Activated naive CD4-positive, alpha-beta T cell treated with anti-CD3 and anti-CD28 coated beads, Interleukin-2, amount 50 U/mL, for 72 hours (primary cell): ENCODE measurements around the gene BRPF1. TPM values are rescaled to one million over a fixed set of nuclear protein-coding genes. Genes with fewer than 3 reads are reported as not detected.
"Not testable (repeated sequence)": the region's sequence is repeated elsewhere in the genome, so short reads cannot be mapped to it uniquely, and the experiment has no call there.

Source experiments
- ATAC-seq, 2 donors: fragments of 150-1000 bp; cut with Tn5 transposase; 2 replicates each; pipeline ENCODE4 v1.10.0; 2021; ENCODE audit warnings: mild to moderate bottlenecking in 2 of 2, moderate library complexity in 2 of 2
- DNase-seq, 2 donors: peaks; one replicate each; pipeline ENCODE4 v3.0.0; 2021 to 2022; ENCODE audit warnings: low spot score in 2 of 2
- H3K27ac Mint-ChIP-seq, 2 donors: one replicate each; pipeline ENCODE4 v1.8.0; 2022; ENCODE audit warnings: mild to moderate bottlenecking in 2 of 2, mixed read lengths in 2 of 2
- H3K36me3 Mint-ChIP-seq, 2 donors: one replicate each; pipeline ENCODE4 v1.8.0; 2022; ENCODE audit warnings: mixed read lengths in 2 of 2
- H3K9me3 Mint-ChIP-seq, 2 donors: one replicate each; pipeline ENCODE4 v1.8.0; 2022; ENCODE audit warnings: mixed read lengths in 2 of 2
- total RNA-seq, 2 donors: library from RNA; stranded (reverse); gene quantifications; one replicate each; pipeline ENCODE4 v1.2.3, GENCODE V29; 2022

The BRPF1 gene
- total RNA-seq, 2 donors from 2014 or later: 24.3 to 37.0 TPM

GRCh38 chr3:9771007-9771406, 39.5 kb downstream of the BRPF1 start:
- not testable (repeated sequence) for ATAC-seq, DNase-seq, H3K36me3 Mint-ChIP-seq, H3K9me3 Mint-ChIP-seq
- peak overlapping the region in 1 of 2 donors; percentile 42 for H3K27ac Mint-ChIP-seq

GRCh38 chr3:9776896-9777693, 45.6 kb downstream of the BRPF1 start:
- H3K36me3 Mint-ChIP-seq: peaks cover 11 to 22% of the 10 kb centered on the region in 2 donors
- DNase-seq: no peak

GRCh38 chr3:9777694-9778021, 46.1 kb downstream of the BRPF1 start:
- Mint-ChIP-seq H3K36me3 (peaks cover 16 to 26% of the 10 kb centered on the region in 2 donors), H3K9me3 (peaks cover 0 to 3% of the 10 kb centered on the region in 2 donors), H3K27ac (peak overlapping the region; percentile 95 to 98)
- ATAC-seq (peak; percentile 16 to 51), DNase-seq (no peak)

More at GRCh38 chr3:9776896-9777693, 45.6 kb downstream of the BRPF1 start:
- ATAC-seq: no peak
- Mint-ChIP-seq H3K9me3 (peaks cover 0 to 3% of the 10 kb centered on the region in 2 donors), H3K27ac (peak overlapping the region; percentile 95 to 98)

GRCh38 chr3:9778143-9779074, 46.9 kb downstream of the BRPF1 start:
- Mint-ChIP-seq H3K27ac (peak overlapping the region; percentile 95 to 98), H3K9me3 (peaks cover 0 to 3% of the 10 kb centered on the region in 2 donors), H3K36me3 (peaks cover 21 to 26% of the 10 kb centered on the region in 2 donors)
- DNase-seq (peak; percentile 59 to 66), ATAC-seq (peak; percentile 86 to 94)

- H3K36me3 Mint-ChIP-seq: peaks cover 21 to 26% of the 10 kb centered on the region in 2 donors
- no peak for DNase-seq
- peaks cover 0 to 3% of the 10 kb centered on the region in 2 donors for H3K9me3 Mint-ChIP-seq
- peak overlapping the region; percentile 95 to 98 for H3K27ac Mint-ChIP-seq
- no peak for ATAC-seq
These were observed 47.6 kb downstream of the BRPF1 start for GRCh38 chr3:9779075-9779593.

GRCh38 chr3:9779721-9780457, 48.4 kb downstream of the BRPF1 start:
- DNase-seq: peak; percentile 41 to 72
- Mint-ChIP-seq H3K27ac (peak overlapping the region; percentile 95 to 98), H3K36me3 (peaks cover 21 to 27% of the 10 kb centered on the region in 2 donors), H3K9me3 (peaks cover 0 to 3% of the 10 kb centered on the region in 2 donors)
- peak; percentile 50 to 64 for ATAC-seq

GRCh38 chr3:9780458-9780812, 48.9 kb downstream of the BRPF1 start:
- Mint-ChIP-seq H3K9me3 (peaks cover 0 to 3% of the 10 kb centered on the region in 2 donors), H3K27ac (peak overlapping the region; percentile 95 to 98), H3K36me3 (peaks cover 22 to 32% of the 10 kb centered on the region in 2 donors)
- ATAC-seq: no peak
- DNase-seq: no peak

DNA sequence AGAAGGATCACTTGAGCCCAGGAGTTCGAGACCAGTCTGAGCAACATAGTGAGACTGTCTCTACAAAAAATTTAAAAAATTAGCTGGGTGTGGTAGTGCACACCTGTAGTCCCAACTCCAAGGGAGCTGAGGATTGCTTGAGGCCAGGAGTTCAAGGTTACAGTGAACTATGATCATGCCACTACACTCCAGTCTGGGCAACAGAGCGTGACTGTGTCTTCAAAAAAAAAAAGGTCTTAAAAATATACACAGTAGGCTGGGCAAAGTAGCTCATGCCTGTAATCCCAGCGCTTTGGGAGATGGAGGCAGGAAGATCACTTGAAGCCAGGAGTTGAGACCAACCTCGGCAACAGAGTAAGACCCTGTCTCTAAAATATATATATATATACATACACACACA, 49.4 kb downstream of the BRPF1 start:
- Mint-ChIP-seq H3K9me3 (peaks cover 0 to 3% of the 10 kb centered on the region in 2 donors), H3K36me3 (peaks cover 24 to 36% of the 10 kb centered on the region in 2 donors), H3K27ac (peak overlapping the region; percentile 95 to 98)
- DNase-seq (no peak), ATAC-seq (no peak)

- Mint-ChIP-seq H3K27ac (no peak overlapping the region), H3K36me3 (peaks cover 30 to 41% of the 10 kb centered on the region in 2 donors), H3K9me3 (peaks cover 0 to 3% of the 10 kb centered on the region in 2 donors)
- DNase-seq (no peak), ATAC-seq (no peak)
These were observed 50.0 kb downstream of the BRPF1 start for GRCh38 chr3:9781551-9781950.

GRCh38 chr3:9781978-9782603, 50.6 kb downstream of the BRPF1 start:
- DNase-seq: no peak
- Mint-ChIP-seq H3K9me3 (peaks cover 0 to 3% of the 10 kb centered on the region in 2 donors), H3K36me3 (peaks cover 30 to 47% of the 10 kb centered on the region in 2 donors), H3K27ac (peak overlapping the region; percentile 4 to 61)
- no peak for ATAC-seq

DNA sequence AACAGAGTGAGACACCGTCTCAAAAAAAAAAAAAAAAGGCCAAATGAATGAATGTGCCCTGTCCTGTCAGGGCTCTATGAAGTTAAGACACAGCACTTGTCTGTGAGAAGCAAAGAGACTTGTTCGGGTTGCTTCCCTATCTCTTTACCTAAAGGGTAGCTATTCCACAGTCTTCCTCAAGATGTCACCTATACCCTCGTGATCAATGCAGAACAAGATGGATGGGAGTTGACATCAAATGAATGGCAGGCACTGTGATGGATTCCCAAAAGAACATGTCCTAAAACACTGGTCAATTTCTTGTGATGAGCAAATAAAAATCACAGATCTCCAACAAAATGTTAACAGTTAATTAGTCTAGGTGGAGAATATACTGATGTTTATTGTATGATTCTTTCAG, 51.2 kb downstream of the BRPF1 start:
- ATAC-seq: no peak

GRCh38 chr3:9783954-9784353, 52.4 kb downstream of the BRPF1 start:
- DNase-seq (no peak), ATAC-seq (no peak)
- Mint-ChIP-seq H3K27ac (no peak overlapping the region), H3K36me3 (peaks cover 36 to 54% of the 10 kb centered on the region in 2 donors), H3K9me3 (no peaks in the 10 kb centered on the region)

More for the DNA sequence above, 51.2 kb downstream of the BRPF1 start:
- H3K9me3 Mint-ChIP-seq: peaks cover 0 to under 1% of the 10 kb centered on the region in 2 donors
- H3K36me3 Mint-ChIP-seq: peaks cover 34 to 49% of the 10 kb centered on the region in 2 donors
- no peak for DNase-seq
- peak overlapping the region in 1 of 2 donors; percentile 61 for H3K27ac Mint-ChIP-seq

- Mint-ChIP-seq H3K27ac (no peak overlapping the region), H3K9me3 (no peaks in the 10 kb centered on the region), H3K36me3 (peaks cover 45 to 55% of the 10 kb centered on the region in 2 donors)
- ATAC-seq (no peak), DNase-seq (no peak)
These were observed 53.4 kb downstream of the BRPF1 start for GRCh38 chr3:9784965-9785364.

DNA sequence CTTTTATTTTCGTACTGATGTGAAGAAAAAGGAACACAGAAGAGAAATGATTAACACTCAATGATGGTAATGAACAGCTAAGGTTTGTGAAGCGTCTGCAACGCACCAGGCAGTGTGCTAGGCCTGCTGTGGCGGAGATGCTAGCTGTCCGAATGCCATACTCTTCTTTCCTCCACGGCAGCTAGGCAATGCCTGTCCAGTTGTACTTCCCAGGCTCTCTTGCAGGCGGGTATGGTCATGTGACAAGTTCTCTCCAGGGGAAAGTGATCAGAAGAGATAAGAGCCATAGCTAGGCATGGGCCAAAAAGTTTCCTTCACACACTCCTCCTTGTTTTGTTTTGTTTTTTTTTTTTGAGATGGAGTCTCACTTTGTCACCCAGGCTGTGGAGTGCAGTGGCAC, 54.1 kb downstream of the BRPF1 start:
- DNase-seq (no peak), ATAC-seq (no peak)
- peak overlapping the region in 1 of 2 donors; percentile 76 for H3K27ac Mint-ChIP-seq
- H3K36me3 Mint-ChIP-seq: peaks cover 49 to 60% of the 10 kb centered on the region in 2 donors
- H3K9me3 Mint-ChIP-seq: no peaks in the 10 kb centered on the region

DNA sequence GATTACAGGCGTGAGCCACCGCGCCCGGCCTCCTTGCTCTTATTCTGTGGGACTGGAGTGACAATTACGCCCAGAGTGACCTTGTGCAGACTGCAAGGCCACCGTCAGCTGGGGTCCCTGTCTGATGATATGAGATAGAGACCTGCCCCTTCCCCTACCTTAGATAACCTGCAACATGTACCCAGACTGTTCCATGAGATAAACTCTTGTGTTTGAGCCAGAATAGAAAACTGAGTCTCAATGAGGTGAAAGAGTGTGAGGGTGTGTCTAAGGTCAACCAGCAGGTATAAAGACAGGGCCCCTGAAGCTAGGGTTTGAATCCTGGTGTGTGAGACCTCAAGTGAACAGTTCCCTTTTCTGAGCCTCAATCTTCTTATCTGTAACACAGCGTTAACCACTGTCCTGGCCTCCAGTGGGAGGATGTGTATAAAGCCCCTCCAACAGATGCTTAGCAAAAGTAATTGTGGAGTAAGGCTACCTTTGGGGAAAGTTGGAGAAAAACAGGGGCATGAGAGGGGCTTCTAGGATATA, 54.7 kb downstream of the BRPF1 start:
- Mint-ChIP-seq H3K9me3 (no peaks in the 10 kb centered on the region), H3K36me3 (peaks cover 44 to 66% of the 10 kb centered on the region in 2 donors), H3K27ac (peak overlapping the region in 1 of 2 donors; percentile 62)
- DNase-seq (no peak), ATAC-seq (no peak)
